Chondrocyte (in vitro differentiated cells): ENCODE measurements around the gene IGFBP2. TPM values are rescaled to one million over a fixed set of nuclear protein-coding genes. Genes with fewer than 3 reads are reported as not detected.

Experiments used
- DNase-seq: peaks from one replicate; pipeline ENCODE4 v3.0.0; 2021; ENCODE audit warnings: mixed read lengths, low spot score
- H3K27ac Mint-ChIP-seq: one replicate; pipeline ENCODE4 v1.8.0; 2021; ENCODE audit warnings: mild to moderate bottlenecking, moderate library complexity, mixed read lengths; ENCODE audit not compliant: unreplicated experiment
- H3K27me3 Mint-ChIP-seq: 2 replicates; pipeline ENCODE4 v1.8.0; 2021; ENCODE audit warnings: low read depth, mixed read lengths
- H3K36me3 Mint-ChIP-seq: 2 replicates; pipeline ENCODE4 v1.8.0; 2021; ENCODE audit warnings: low read depth, mixed read lengths
- H3K4me1 Mint-ChIP-seq: 2 replicates; pipeline ENCODE4 v1.8.0; 2021; ENCODE audit warnings: low read depth, mild to moderate bottlenecking, mixed read lengths
- H3K4me3 Mint-ChIP-seq: one replicate; pipeline ENCODE4 v1.8.0; 2021; ENCODE audit warnings: mild to moderate bottlenecking, moderate library complexity, mixed read lengths; ENCODE audit not compliant: unreplicated experiment
- H3K9me3 Mint-ChIP-seq: 2 replicates; pipeline ENCODE4 v1.8.0; 2021; ENCODE audit warnings: low read depth, mixed read lengths
- long read RNA-seq: library from polyadenylated mRNA; stranded (forward); transcript quantifications from one replicate; pipeline ENCODE4 v2.0.0, GENCODE V29; 2021
- total RNA-seq: library from RNA; stranded (reverse); gene quantifications from 3 replicates; pipeline ENCODE4 v1.2.1, GENCODE V29; 2021
- TF ChIP-seq, protein P1 (sequence below): fragments of 200-600 bp; sonication (generic); IDR thresholded peaks from 2 replicates; pipeline ENCODE4 v1.5.0; 2021; ENCODE audit warnings: antibody characterized with exemption, mild to moderate bottlenecking, moderate library complexity

IGFBP2 gene
- 1,045 to 1,857 TPM (median 1,848 TPM) in 3 replicates for total RNA-seq
- long read RNA-seq, transcript IGFBP2-201 (4 exons, 1,439 nt), result major isoform, 7,241 of 7,398 reads
- long read RNA-seq, partial matches to known transcripts, result 70 of 7,398 reads
- long read RNA-seq, other reads (novel, unspliced or antisense), result 87 of 7,398 reads

DNA sequence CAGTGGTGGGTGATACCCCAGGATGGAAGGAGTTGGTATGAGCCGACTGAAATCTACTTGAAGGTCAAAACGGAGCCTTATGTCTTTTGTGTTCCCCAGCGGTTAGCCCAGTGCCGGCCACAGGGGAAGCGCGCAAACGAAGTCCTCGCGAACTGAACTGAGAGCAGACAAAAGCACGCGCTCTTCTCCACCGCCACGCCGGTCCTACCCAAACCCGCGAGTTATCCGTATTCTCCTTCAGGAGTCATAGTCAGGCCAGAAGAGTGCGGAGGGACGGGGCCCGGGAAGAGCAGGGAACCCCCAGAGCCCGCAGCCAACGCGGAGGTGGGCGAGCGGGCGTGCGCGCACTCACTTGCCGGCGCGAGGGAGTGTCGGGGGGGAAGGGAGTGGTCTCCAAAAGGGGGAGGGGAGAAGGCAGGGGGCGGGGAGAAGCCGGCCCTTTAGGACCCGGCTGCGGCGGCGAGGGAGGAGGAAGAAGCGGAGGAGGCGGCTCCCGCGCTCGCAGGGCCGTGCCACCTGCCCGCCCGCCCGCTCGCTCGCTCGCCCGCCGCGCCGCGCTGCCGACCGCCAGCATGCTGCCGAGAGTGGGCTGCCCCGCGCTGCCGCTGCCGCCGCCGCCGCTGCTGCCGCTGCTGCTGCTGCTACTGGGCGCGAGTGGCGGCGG lies at the start of gene IGFBP2:
IGFBP2 (plus strand) TSS at position 469 of the 664 bp plus-strand sequence; CDS start at position 573, 104 bp downstream.
- no peak for DNase-seq
- Mint-ChIP-seq H3K4me1 (peaks cover 46% of the 10 kb centered on the region), H3K9me3 (peaks cover 2% of the 10 kb centered on the region), H3K4me3 (peak within 1 kb of the TSS; percentile 100), H3K27me3 (no peaks in the 10 kb centered on the region), H3K36me3 (peaks cover 15% of the 10 kb centered on the region), H3K27ac (peak within 1 kb of the TSS; percentile 91)
- TF ChIP-seq, protein P1, sequence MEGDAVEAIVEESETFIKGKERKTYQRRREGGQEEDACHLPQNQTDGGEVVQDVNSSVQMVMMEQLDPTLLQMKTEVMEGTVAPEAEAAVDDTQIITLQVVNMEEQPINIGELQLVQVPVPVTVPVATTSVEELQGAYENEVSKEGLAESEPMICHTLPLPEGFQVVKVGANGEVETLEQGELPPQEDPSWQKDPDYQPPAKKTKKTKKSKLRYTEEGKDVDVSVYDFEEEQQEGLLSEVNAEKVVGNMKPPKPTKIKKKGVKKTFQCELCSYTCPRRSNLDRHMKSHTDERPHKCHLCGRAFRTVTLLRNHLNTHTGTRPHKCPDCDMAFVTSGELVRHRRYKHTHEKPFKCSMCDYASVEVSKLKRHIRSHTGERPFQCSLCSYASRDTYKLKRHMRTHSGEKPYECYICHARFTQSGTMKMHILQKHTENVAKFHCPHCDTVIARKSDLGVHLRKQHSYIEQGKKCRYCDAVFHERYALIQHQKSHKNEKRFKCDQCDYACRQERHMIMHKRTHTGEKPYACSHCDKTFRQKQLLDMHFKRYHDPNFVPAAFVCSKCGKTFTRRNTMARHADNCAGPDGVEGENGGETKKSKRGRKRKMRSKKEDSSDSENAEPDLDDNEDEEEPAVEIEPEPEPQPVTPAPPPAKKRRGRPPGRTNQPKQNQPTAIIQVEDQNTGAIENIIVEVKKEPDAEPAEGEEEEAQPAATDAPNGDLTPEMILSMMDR, result no peak

DNA sequence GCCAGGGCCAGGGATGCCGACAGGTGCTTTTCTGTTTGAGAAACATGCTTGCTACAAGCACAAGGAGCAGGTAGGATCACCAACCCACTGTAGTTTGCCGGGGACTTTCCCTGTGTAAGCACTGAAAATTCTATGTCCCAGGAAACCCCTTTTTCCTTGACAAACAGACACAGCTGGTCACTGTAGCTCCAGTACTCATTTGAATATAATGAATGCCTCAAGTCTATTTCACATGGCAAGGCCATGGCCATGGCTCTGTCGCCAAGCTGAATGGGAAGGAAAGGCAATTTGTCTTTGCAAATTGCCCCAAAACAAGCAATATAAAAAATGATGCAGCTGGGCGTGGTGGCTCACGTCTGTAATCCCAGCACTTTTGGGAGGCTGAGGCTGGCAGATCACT lies 49.6 kb upstream of the IGFBP2 start:
- H3K36me3 Mint-ChIP-seq, result no peaks in the 10 kb centered on the region
- H3K27me3 Mint-ChIP-seq, result peaks cover 3% of the 10 kb centered on the region
- H3K4me1 Mint-ChIP-seq, result peaks cover 14% of the 10 kb centered on the region
- no peak overlapping the region for H3K27ac Mint-ChIP-seq
- H3K9me3 Mint-ChIP-seq, result no peaks in the 10 kb centered on the region
- DNase-seq, result no peak
- TF ChIP-seq, protein P1, result no peak
- no peak overlapping the region for H3K4me3 Mint-ChIP-seq

GRCh38 chr2:216584112-216584511 lies 49.1 kb upstream of the IGFBP2 start:
- no peak overlapping the region for H3K27ac Mint-ChIP-seq
- no peak for DNase-seq
- peaks cover 10% of the 10 kb centered on the region for H3K4me1 Mint-ChIP-seq
- no peak overlapping the region for H3K4me3 Mint-ChIP-seq
- TF ChIP-seq, protein P1, result no peak
- H3K9me3 Mint-ChIP-seq, result no peaks in the 10 kb centered on the region
- peaks cover 3% of the 10 kb centered on the region for H3K27me3 Mint-ChIP-seq
- no peaks in the 10 kb centered on the region for H3K36me3 Mint-ChIP-seq

DNA sequence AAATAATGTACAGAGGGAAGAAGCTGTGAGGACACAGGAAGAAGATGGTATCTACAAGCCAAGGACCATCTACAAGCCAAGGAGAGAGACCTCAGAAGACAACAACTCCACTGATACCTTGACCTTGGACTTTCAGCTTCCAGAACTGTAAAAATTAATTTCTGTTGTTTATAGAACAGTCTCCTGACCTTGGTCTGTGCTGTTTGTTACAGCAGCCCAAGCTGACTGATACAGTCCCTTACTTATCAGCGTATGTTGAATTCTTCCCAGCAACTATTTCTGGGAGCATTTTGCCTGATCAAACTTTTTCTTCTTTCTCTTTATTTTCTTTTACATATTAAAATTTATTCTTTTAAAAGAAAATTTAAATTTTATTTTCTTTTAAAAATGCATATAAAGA lies 47.8 kb upstream of the IGFBP2 start:
- Mint-ChIP-seq H3K4me1 (peaks cover 13% of the 10 kb centered on the region), H3K27me3 (peaks cover 3% of the 10 kb centered on the region), H3K27ac (no peak overlapping the region), H3K36me3 (no peaks in the 10 kb centered on the region), H3K9me3 (no peaks in the 10 kb centered on the region), H3K4me3 (no peak overlapping the region)
- TF ChIP-seq, protein P1, result no peak
- no peak for DNase-seq

DNA sequence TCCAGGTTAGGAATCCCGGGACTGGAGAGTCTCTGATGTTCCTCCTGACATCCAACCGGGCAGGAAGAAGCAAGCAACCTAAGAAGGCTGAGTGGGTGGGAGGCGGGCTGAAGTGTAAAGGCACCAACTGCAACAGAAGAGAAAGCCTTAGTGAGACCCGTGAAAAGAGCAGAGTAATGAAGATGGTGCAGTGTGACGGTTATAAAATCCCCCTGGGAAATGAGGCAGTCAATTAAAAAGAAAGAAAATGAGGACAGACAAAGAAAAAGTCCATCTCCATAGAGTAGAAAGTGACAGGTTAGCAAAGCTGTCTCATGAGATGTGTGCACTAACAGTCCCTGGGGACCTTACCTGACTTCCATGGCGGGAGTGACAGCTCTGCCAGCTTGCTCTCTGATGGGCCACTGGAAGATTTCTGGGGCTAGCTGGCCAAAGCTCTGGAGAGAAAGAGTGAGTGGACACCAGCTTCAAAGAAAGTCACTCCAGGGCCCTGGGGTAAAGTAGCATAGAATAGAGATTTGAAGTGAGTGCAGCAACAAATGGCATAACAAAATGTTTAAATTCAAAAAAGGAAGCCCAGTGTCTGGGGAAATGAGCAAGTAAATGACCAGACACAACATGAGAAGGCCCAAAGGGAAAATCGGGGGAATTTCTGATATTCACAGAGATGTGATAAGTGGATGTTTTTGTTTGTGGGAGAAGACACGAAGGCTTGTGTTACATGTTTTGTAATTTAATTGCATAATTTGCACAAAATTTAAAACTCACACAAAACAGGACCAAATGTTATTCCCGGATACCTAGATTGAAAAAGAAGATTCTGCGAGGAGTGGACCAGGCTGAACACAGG lies 44.1 kb upstream of the IGFBP2 start:
- Mint-ChIP-seq H3K36me3 (no peaks in the 10 kb centered on the region), H3K4me3 (no peak overlapping the region), H3K4me1 (peaks cover 8% of the 10 kb centered on the region), H3K27me3 (peaks cover 3% of the 10 kb centered on the region), H3K9me3 (no peaks in the 10 kb centered on the region), H3K27ac (no peak overlapping the region)
- no peak for DNase-seq
- TF ChIP-seq, protein P1, result no peak
